Measurements from ENCODE around the gene LBHD2.
"Not testable (repeated sequence)": the region's sequence is repeated elsewhere in the genome, so short reads cannot be mapped to it uniquely, and the experiment has no call there.

- TF ChIP-seq POLR2A (IDR thresholded peaks at IDR 0.05; ENCODE audit: low read length); GATA1 (IDR thresholded peaks at IDR 0.05; ENCODE audit: low read depth, low read length): not testable (repeated sequence)
Measured at GRCh38 chr14:103119527-103119926, 35.5 kb downstream of the LBHD2 start.

Measured in erythroblast (primary cell).